GM18868 (cell line): ENCODE measurements around the gene LURAP1L.
"Not testable (repeated sequence)": the region's sequence is repeated elsewhere in the genome, so short reads cannot be mapped to it uniquely, and the experiment has no call there.

Experiments used
- ATAC-seq: cut with Tn5 transposase; IDR thresholded peaks from one replicate; pipeline ENCODE4 v1.9.1; 2021; ENCODE audit warnings: mild to moderate bottlenecking, moderate library complexity; ENCODE audit not compliant: unreplicated experiment

Gene LURAP1L

GRCh38 chr9:12854221-12854620 lies 79.4 kb downstream of the LURAP1L start:
- ATAC-seq, result peak; percentile 56

GRCh38 chr9:12855066-12855465 lies 80.2 kb downstream of the LURAP1L start:
- ATAC-seq, result no peak

DNA sequence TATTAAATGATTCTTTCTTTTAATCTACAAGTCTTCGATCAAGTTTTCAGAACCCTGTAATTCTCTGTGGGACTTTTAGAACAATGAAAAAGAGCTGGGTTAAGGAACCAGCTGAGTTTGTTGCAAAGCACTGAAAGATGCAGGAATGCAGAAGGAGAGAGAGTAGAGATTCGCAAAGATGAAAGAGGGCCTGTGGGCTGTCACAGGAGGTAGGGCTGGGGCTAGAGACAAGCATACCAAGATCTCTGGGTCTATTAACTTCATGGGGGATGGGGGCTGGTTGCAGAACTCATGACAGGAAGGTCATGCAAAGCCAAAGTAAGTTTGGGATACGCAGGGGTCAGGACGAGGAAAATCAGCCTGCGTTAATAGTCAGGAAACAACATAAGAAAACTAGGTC lies 81.8 kb downstream of the LURAP1L start:
- ATAC-seq, result no peak

DNA sequence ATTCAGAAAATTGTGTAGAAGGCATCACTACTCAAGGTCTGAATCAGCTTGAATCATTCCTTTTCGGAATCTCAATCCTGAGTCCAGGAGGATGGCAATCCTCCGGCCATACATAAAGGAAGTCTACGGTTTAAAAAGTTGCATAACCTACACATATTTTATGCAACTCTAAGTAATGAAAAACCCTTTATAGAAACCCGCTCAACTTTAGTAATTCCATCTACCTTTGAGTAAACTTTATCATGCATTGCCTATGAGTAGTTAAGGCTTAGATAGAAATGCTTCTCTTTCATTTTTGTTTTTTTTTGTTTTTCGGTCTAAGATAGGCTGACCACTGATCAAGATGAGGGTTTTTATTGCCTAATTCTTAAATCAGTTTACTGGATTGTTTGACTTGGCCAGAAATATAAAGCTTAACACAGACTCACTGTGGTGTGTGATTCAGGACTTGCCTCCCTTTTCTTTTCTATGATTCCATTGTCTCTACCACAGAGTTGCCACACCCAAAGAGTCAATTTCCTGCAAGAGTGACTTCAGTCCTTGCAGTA lies 85.0 kb downstream of the LURAP1L start:
- no peak for ATAC-seq

GRCh38 chr9:12860998-12861397 lies 86.2 kb downstream of the LURAP1L start:
- ATAC-seq, result no peak

GRCh38 chr9:12862611-12863410 lies 88.0 kb downstream of the LURAP1L start:
- ATAC-seq, result no peak

DNA sequence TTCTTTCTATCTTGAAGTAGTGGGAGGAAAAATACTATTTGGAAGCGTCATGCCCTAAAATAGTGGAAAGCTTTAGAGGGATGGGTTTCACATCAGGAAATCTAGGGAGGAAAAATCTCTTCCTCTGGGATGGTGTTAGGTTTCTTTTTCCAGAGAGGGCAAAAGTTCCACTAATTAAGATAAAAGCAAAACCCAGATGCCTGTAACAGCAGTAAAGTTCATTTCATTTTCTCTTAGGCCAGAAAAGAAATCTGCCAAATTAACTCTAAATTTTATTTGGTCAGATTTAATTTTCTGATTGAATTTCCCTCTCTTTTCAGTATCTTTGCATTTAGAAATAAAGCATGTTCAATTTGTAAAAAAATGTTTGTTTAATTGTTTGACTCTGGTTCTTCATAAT lies 88.8 kb downstream of the LURAP1L start:
- ATAC-seq, result no peak

GRCh38 chr9:12865380-12865779 lies 90.6 kb downstream of the LURAP1L start:
- ATAC-seq, result not testable (repeated sequence)
